ENCODE data around the gene SMIM13.

GRCh38 chr6:11080296-11080695, 13.3 kb upstream of the SMIM13 start:
- no peak for TF ChIP-seq EZH2 (IDR thresholded peaks at IDR 0.05; ENCODE audit: borderline replicate concordance, low read depth, low read length, severe bottlenecking)
- no peak for TF ChIP-seq CTCF (IDR thresholded peaks at IDR 0.05; ENCODE audit: borderline replicate concordance, extremely low read depth, low read length, poor library complexity, severe bottlenecking)
